Pancreas (tissue), 10 donors: ENCODE data around the gene AASDH. TPM values are rescaled to one million over a fixed set of nuclear protein-coding genes. Genes with fewer than 3 reads are reported as not detected.

ENCODE experiments used
- ATAC-seq, 4 donors: fragments of 200-7000 bp; cut with Tn5 transposase; one replicate each; pipeline versions ENCODE4 v1.8.0 to v1.9.1; 2020; ENCODE audit warnings: mild to moderate bottlenecking in 4 of 4, moderate library complexity in 4 of 4
- DNase-seq, 6 donors: peaks; one replicate each; pipeline ENCODE4 v3.0.0-alpha.2; 2020
- FAIRE-seq: peaks from 2 replicates; lab custom pipeline; 2012; peaks lifted over from hg19 to GRCh38; lab: Jason Lieb, UNC
- H3K27ac ChIP-seq, 4 donors: fragments of 200-600 bp; sonication (generic); 1 replicate in 3 of 4; 2 replicates in 1 of 4; pipeline versions ENCODE4 v1.5.0 to v1.8.0; 2020
- H3K27me3 ChIP-seq, 4 donors: fragments of 200-600 bp; one replicate each; pipeline ENCODE4 v1.8.0; 2021
- H3K36me3 ChIP-seq, 3 donors: fragments of 200-600 bp; sonication (generic) in 1 of 3; one replicate each; pipeline versions ENCODE4 v1.5.0 to v1.8.0; 2020 to 2021
- H3K4me1 ChIP-seq, 3 donors: fragments of 200-600 bp; one replicate each; pipeline ENCODE4 v1.8.0; 2021
- H3K4me3 ChIP-seq, 4 donors: fragments of 200-600 bp; sonication (generic) in 2 of 4; one replicate each; pipeline versions ENCODE4 v1.5.0 to v1.8.0; 2020 to 2021
- H3K9me3 ChIP-seq, 4 donors: fragments of 200-600 bp; one replicate each; pipeline ENCODE4 v1.8.0; 2021
- CTCF ChIP-seq, 4 donors: fragments of 200-600 bp; sonication (generic) in 3 of 4; IDR thresholded peaks; one replicate each; pipeline versions ENCODE4 v1.5.0 to v1.8.0; 2021; ENCODE audit warnings: antibody characterized with exemption in 4 of 4
- WGBS, 2 donors: extraction: QIAGEN DNeasy Blood & Tissue Kit; methylation state at CpG; one replicate each; pipeline ENCODE4 v1.1.7; 2013; 5-methylcytosine and 5-hydroxymethylcytosine counted together
- intact Hi-C, 3 donors: fragments of 100-400 bp; cut with DNase I; formaldehyde crosslinking; loops; one replicate each; pipeline versions ENCODE4 v1.11.1 to v1.14.2; 2022
- polyA plus RNA-seq, 2 donors: library from polyadenylated mRNA; stranded (reverse); fragments of 200-250 nt; gene quantifications; one replicate each; pipeline ENCODE4 v1.2.3, GENCODE V29; 2013
- total RNA-seq, 6 donors: library from RNA; stranded (reverse); fragmentation: NEBNext Ultra II Directional in 4 of 6; extraction: Animal tissue kit (Norgen Biotek cat#: 25700) in 4 of 6; gene quantifications; one replicate each; pipeline versions ENCODE4 v1.2.1 to v1.2.4, GENCODE V29; 2021 to 2023
- donor health status: healthy with polysubstance abuse.
- donor health status: DM: no; HTN: no; CAD: no; lungs with moderate emphysema.
- donor health status: DM: no; HTN: no; CAD: no.
- donor health status: control.
- donor health status: control.
- donor health status: Bipolar disorder and iron deficiency.
- donor health status: DM: yes; HTN: yes; CAD: no.
- donor health status: DM: no; HTN: no; CAD: no.
- donor health status: DM: no; HTN: no; CAD: no.
- donor health status: DM: yes; HTN: yes; CAD: no.

Gene AASDH
- total and polyA plus RNA-seq, 8 donors = 1.9 to 7.3 (median 4.6) TPM

- 84 to 90% methylated on average over 4 of the region's 4 CpGs for WGBS, 2 donors
- TF ChIP-seq CTCF (IDR thresholded peaks at IDR 0.05) = no peak
- H3K4me1 ChIP-seq = peaks cover 3 to 9% (median 6%) of the 10 kb centered on the region in 3 donors
- no peaks in the 10 kb centered on the region for H3K9me3 ChIP-seq
- no peaks in the 10 kb centered on the region for H3K36me3 ChIP-seq
- DNase-seq (no peak), FAIRE-seq (no peak), ATAC-seq (no peak)
- H3K4me3 ChIP-seq = no peak overlapping the region
- intact Hi-C loops = no loop called here
- H3K27ac ChIP-seq = no peak overlapping the region
- no peaks in the 10 kb centered on the region for H3K27me3 ChIP-seq
Observed at GRCh38 chr4:56414135-56414670, 26.9 kb upstream of the AASDH start.

DNA sequence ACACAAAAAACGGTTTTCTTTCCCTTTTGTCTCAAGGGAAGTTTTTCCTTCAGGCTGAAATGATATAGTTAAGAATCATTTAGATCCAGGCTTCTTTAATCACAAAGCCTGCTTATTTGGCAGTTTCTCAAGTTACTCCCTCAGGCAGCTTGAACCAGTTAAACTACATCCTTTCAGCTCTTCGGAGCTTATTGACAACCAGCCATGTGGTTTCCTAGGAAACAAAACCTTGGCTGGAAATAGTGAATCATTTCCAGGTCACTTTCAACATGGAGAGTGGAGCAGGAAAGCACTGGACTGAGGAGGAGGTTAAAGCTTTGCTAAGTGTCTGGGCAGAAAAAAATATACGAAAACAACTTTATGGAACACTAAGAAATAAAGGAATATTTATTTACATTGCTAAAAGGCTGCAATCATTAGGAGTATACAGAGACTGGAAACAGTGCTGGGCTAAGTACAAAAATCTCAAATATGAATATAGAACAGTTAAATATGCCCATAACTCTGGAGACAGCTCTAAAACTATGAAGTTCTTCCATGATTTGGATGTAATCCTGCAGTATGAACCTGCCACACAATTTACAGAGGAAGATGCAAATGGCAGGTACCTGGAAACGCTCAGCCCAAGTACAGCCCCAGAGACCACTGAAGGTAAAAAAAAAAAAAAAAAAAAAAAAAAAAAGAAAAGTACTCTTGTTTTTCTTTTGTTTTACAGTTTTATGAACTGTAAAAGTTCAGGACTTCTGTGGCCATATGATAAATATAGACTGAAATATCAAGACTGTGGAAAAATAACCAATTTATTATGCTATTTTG is 23.2 kb upstream of the AASDH start:
- intact Hi-C loops = no loop called here
- no peaks in the 10 kb centered on the region for H3K36me3 ChIP-seq
- DNase-seq = peak in 3 of 6 donors; percentile 72 to 83 (median 82)
- no peaks in the 10 kb centered on the region for H3K9me3 ChIP-seq
- peak overlapping the region in 1 of 4 donors; percentile 13 for H3K4me3 ChIP-seq
- no peaks in the 10 kb centered on the region for H3K27me3 ChIP-seq
- ATAC-seq = peak; percentile 97 to 100 (median 98)
- H3K27ac ChIP-seq = peak overlapping the region in 3 of 4 donors; percentile 40 to 72 (median 53)
- peak; percentile 98 for FAIRE-seq
- WGBS, 2 donors = 20% methylated on average over 4 of the region's 4 CpGs
- TF ChIP-seq CTCF (IDR thresholded peaks at IDR 0.05) = no peak
- H3K4me1 ChIP-seq = peaks cover 3 to 7% (median 6%) of the 10 kb centered on the region in 3 donors

GRCh38 chr4:56409511-56410090 is 22.3 kb upstream of the AASDH start:
- no peak for ATAC-seq
- Histone ChIP-seq H3K4me3 (no peak overlapping the region), H3K27me3 (no peaks in the 10 kb centered on the region), H3K4me1 (peaks cover 3 to 6% (median 5%) of the 10 kb centered on the region in 3 donors), H3K36me3 (no peaks in the 10 kb centered on the region), H3K27ac (peak overlapping the region in 3 of 4 donors; percentile 40 to 72 (median 53)), H3K9me3 (no peaks in the 10 kb centered on the region)
- TF ChIP-seq CTCF (IDR thresholded peaks at IDR 0.05) = no peak
- intact Hi-C loops = no loop called here
- DNase-seq = no peak
- FAIRE-seq = no peak
- 9 to 13% methylated on average over 1 of the region's 1 CpG for WGBS, 2 donors

- TF ChIP-seq CTCF (IDR thresholded peaks at IDR 0.05) = no peak
- WGBS, 2 donors = 93 to 95% methylated on average over 2 of the region's 2 CpGs
- ATAC-seq (no peak), FAIRE-seq (no peak), DNase-seq (no peak)
- intact Hi-C loops = no loop called here
- Histone ChIP-seq H3K4me3 (no peak overlapping the region), H3K9me3 (no peaks in the 10 kb centered on the region), H3K27me3 (no peaks in the 10 kb centered on the region), H3K36me3 (no peaks in the 10 kb centered on the region), H3K4me1 (peaks cover 3 to 6% (median 5%) of the 10 kb centered on the region in 3 donors), H3K27ac (no peak overlapping the region)
Observed at GRCh38 chr4:56408978-56409377, 21.7 kb upstream of the AASDH start.
